DOHH2 (cell line): ENCODE measurements around the gene PSG4.
"Not testable (repeated sequence)": the region's sequence is repeated elsewhere in the genome, so short reads cannot be mapped to it uniquely, and the experiment has no call there.

ENCODE experiments used
- EZH2phosphoT487 ChIP-seq: fragments of 200-600 bp; sonication (generic); IDR thresholded peaks from 2 replicates; pipeline ENCODE4 v1.6.1; 2017; ENCODE audit warnings: borderline replicate concordance, mild to moderate bottlenecking, antibody characterized with exemption, low read length, moderate library complexity, mixed read lengths
- TF ChIP-seq, protein P1 (sequence below): fragments of 200-600 bp; sonication (generic); IDR thresholded peaks from one replicate; pipeline ENCODE4 v1.5.1; 2014; ENCODE audit warnings: antibody characterized with exemption, mild to moderate bottlenecking, low read depth, low read length; ENCODE audit not compliant: poor library complexity, severe bottlenecking

GRCh38 chr19:43235686-43236085 lies 30.2 kb upstream of the PSG4 start:
- TF ChIP-seq, protein P1, sequence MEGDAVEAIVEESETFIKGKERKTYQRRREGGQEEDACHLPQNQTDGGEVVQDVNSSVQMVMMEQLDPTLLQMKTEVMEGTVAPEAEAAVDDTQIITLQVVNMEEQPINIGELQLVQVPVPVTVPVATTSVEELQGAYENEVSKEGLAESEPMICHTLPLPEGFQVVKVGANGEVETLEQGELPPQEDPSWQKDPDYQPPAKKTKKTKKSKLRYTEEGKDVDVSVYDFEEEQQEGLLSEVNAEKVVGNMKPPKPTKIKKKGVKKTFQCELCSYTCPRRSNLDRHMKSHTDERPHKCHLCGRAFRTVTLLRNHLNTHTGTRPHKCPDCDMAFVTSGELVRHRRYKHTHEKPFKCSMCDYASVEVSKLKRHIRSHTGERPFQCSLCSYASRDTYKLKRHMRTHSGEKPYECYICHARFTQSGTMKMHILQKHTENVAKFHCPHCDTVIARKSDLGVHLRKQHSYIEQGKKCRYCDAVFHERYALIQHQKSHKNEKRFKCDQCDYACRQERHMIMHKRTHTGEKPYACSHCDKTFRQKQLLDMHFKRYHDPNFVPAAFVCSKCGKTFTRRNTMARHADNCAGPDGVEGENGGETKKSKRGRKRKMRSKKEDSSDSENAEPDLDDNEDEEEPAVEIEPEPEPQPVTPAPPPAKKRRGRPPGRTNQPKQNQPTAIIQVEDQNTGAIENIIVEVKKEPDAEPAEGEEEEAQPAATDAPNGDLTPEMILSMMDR, result not testable (repeated sequence)
- not testable (repeated sequence) for TF ChIP-seq EZH2phosphoT487
